NCI-H226 (cell line): ENCODE results near the gene SLC2A11.
"Not testable (repeated sequence)": the region's sequence is repeated elsewhere in the genome, so short reads cannot be mapped to it uniquely, and the experiment has no call there.

Experiments
- DNase-seq: peaks from one replicate; pipeline ENCODE4 v3.0.0-alpha.2; 2015

SLC2A11 gene

GRCh38 chr22:23847310-23847920 is 10.3 kb upstream of the SLC2A11 start:
- no peak for DNase-seq

DNA sequence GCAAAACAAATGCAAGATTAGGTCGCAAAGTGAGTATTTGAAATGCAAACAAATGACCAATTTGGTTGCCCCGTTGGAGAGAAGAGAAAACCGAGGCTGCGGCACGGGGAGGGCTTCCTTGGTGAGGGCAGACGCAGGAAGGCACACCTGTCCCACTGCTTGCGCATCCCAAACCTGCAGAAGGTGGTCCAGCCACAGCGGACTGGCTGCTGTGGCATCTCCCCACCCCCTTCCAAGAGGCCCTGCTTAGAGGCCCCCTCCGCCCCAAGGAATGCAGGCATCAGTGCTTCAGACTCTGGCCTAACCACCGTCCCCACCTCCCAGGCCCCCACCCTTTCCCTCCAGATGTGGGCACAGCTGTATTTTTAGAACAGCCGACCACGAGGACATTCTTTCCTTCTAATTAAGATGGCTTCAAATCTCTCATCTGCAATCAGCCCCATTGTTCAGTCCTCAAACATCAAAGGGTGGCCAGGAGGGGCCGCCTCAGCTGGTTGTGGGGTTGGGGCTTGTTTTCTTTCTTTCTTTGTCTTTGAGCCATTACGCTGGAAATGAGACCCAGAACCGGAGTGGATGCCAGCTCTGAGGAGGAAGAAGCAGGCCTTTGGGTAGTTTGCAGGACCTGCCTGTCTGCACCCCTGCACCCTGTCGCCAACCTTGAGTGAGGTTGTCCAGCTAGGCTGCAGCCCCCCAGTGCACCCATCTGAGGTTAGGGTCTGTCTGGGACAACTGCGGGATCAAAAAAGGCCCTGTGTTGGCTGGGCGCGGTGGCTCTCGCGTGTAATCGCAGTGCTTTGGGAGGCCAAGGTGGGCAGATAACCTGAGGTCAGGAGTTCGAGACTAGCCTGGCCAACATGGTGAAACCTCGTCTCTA is 9.4 kb upstream of the SLC2A11 start:
- DNase-seq, result no peak

- peak; percentile 12 for DNase-seq
These were observed 8.4 kb upstream of the SLC2A11 start for GRCh38 chr22:23849009-23850006.

GRCh38 chr22:23850136-23850611 is 7.5 kb upstream of the SLC2A11 start:
- DNase-seq, result no peak

DNA sequence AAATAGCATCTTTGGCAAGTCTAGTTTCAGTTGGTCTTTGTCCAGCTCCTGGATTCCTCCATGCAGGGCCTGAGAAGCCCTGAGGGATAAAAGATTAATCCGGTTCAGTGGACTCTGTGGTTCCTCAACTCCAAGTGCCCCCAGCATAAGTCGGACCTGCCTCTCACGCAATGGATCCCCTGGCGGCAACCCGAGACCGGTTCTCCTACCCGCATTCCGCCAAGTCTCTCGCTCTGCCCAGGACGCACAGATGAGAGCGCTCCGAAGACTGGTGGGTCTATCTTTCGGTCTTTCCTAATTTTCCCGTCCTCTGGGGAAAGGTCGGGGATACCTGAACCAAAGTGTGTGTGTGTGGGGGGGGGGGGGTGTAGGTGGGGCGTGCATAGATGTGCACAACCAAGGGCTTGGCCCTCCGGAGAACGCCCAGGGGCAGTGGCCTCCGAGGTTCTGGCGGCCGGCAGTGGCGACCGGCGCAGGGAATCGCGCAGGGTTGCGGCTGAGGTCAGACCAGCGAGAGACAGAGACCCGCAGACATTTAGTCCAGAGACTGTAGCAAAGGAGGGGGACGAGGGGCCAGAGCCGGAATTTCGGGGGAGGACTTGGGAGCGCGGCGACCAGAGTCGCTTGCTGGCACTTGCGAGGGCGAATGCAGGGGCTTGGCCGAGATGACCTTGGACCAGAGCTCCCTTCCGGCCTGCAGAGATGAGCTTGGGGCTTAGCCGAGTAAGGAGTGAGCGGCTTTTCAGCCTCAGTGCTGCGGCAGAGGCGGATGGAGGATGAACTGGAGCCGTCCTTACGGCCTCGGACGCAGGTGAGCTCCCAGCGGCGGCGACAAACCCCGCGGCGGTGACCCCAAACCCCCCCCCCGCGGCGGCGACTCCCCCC is 712 bp upstream of the SLC2A11 start:
- DNase-seq, result no peak

DNA sequence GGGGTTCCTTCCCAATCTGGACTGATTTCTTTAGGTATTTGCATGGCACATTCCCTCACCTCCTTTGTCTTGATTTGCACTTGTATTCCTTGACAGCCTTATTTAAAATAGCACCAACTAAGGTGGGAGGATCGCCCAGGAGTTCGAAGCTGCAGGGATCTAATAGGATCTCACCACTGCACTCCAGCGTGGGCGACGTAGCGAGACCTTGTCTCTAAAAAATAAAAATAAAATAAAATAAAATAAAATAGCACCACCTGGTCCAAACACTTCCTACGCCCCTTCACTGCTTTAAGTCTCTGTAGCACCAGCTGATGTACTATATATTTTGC is 775 bp downstream of the SLC2A11 start:
- DNase-seq, result no peak

DNA sequence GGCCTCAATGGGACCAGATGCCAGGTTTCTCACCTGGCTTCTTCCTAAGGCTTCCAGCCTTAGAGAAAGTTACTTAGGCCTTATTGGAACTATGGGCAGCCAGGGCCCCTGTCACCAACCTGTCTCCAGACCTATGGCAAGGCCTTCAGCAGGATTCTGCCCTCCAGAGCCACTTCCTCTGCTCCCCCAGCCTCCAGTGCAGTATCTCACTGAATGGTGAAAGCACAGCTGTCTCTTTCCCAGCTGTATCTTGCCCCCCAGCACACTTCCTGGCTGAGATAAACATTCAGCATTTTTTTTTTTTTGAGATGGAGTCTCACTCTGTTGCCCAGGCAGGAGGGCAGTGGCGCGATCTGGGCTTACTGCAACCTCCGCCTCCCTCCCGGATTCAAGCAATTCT is 1.5 kb downstream of the SLC2A11 start:
- no peak for DNase-seq

GRCh38 chr22:23860187-23860586 is 2.5 kb downstream of the SLC2A11 start:
- not testable (repeated sequence) for DNase-seq

DNA sequence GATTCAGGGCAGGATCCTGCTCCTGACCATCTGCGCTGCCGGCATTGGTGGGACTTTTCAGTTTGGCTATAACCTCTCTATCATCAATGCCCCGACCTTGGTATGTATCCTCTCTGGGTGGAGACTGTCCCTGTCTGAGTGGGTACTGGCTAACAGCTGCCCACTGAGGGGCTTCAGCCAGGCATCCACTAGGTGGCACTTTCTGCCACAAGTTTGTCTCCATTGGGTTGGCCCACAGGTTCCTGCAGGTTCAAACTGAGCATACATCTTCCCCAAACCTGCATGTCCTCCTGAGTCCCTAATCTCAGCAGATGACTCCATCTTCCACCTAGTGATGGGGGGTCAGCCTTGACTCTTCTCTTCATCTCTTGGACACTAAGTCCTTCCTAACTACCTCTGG is 4.4 kb downstream of the SLC2A11 start:
- no peak for DNase-seq

- DNase-seq, result not testable (repeated sequence)
These were observed 7.0 kb downstream of the SLC2A11 start for GRCh38 chr22:23864499-23865154.

GRCh38 chr22:23868580-23868979 is 10.9 kb downstream of the SLC2A11 start:
- no peak for DNase-seq

GRCh38 chr22:23874871-23875270 is 17.2 kb downstream of the SLC2A11 start:
- no peak for DNase-seq

GRCh38 chr22:23875801-23876200 is 18.1 kb downstream of the SLC2A11 start:
- DNase-seq, result no peak

GRCh38 chr22:23877566-23877965 is 19.9 kb downstream of the SLC2A11 start:
- DNase-seq, result no peak

GRCh38 chr22:23878219-23878618 is 20.5 kb downstream of the SLC2A11 start:
- DNase-seq, result no peak

GRCh38 chr22:23882370-23882769 is 24.7 kb downstream of the SLC2A11 start:
- DNase-seq, result no peak

DNA sequence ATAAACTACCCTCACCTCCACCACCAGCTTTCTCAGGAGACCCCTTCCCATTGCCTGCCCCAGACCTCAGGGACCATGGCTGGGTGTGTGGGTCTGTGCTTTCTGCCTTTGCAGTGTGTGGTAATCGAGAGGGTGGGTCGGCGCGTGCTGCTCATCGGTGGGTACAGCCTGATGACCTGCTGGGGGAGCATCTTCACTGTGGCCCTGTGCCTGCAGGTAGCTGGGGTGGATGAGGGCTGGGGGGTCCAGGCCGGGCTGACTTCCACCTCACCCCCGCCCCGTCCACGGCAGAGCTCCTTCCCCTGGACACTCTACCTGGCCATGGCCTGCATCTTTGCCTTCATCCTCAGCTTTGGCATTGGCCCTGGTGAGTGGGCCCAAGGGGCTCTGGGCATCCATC is 26.0 kb downstream of the SLC2A11 start:
- DNase-seq, result no peak

- no peak for DNase-seq
These were observed 26.5 kb downstream of the SLC2A11 start for GRCh38 chr22:23884140-23884539.

- DNase-seq, result no peak
These were observed 31.1 kb downstream of the SLC2A11 start for GRCh38 chr22:23888615-23889401.

DNA sequence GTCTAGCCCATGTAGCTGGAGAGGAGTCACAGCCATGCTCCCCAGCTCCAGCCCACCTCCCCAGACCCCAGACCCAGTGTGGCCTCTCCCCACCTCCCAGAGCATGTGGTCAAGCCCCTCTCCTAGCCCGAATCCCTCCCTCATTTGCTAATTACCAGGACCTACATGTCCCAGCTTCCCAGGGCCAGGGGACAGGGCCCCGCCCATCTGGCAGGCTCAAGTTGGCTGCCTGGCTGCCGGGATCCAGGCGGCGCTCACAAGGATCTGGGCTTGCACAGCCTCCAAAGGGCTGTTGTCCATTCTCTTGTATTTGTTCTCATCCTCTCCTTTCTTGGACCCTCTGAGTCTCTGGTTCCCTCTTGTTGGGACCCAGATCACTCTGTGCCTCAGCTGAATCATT is 31.9 kb downstream of the SLC2A11 start:
- DNase-seq, result no peak

- DNase-seq, result no peak
These were observed 34.1 kb downstream of the SLC2A11 start for GRCh38 chr22:23891726-23892125.
